HG02623 (cell line): Measurements from ENCODE around the gene CYTH3.
A peak's percentile ranks its signal among the peaks of the same experiment; 100 is the strongest.

Experiments used
- ATAC-seq: cut with Tn5 transposase; IDR thresholded peaks from one replicate; pipeline ENCODE4 v1.9.1; 2021; ENCODE audit warnings: moderate library complexity; ENCODE audit not compliant: unreplicated experiment

CYTH3 gene

GRCh38 chr7:6167587-6168476 is 104.6 kb downstream of the CYTH3 start:
- no peak for ATAC-seq

GRCh38 chr7:6167004-6167551 is 105.3 kb downstream of the CYTH3 start:
- ATAC-seq = no peak

- ATAC-seq = no peak
Observed at GRCh38 chr7:6166443-6166891, 106.0 kb downstream of the CYTH3 start.

GRCh38 chr7:6165521-6166320 is 106.7 kb downstream of the CYTH3 start:
- ATAC-seq = no peak

- ATAC-seq = no peak
Observed at GRCh38 chr7:6165075-6165474, 107.3 kb downstream of the CYTH3 start.

GRCh38 chr7:6164491-6164890 is 107.9 kb downstream of the CYTH3 start:
- no peak for ATAC-seq

- ATAC-seq = no peak
Observed at GRCh38 chr7:6164010-6164409, 108.4 kb downstream of the CYTH3 start.

GRCh38 chr7:6163402-6163801 is 109.0 kb downstream of the CYTH3 start:
- ATAC-seq = no peak

GRCh38 chr7:6162650-6163366 is 109.6 kb downstream of the CYTH3 start:
- no peak for ATAC-seq

- no peak for ATAC-seq
Observed at GRCh38 chr7:6162331-6162620, 110.1 kb downstream of the CYTH3 start.

GRCh38 chr7:6161463-6162330 is 110.7 kb downstream of the CYTH3 start:
- peak; percentile 52 for ATAC-seq

- no peak for ATAC-seq
Observed at GRCh38 chr7:6160191-6160623, 112.2 kb downstream of the CYTH3 start.

GRCh38 chr7:6159524-6160031 is 112.8 kb downstream of the CYTH3 start:
- no peak for ATAC-seq

GRCh38 chr7:6159097-6159483 is 113.3 kb downstream of the CYTH3 start:
- ATAC-seq = no peak

GRCh38 chr7:6158424-6159096 is 113.9 kb downstream of the CYTH3 start:
- no peak for ATAC-seq

GRCh38 chr7:6157685-6158423 is 114.6 kb downstream of the CYTH3 start:
- no peak for ATAC-seq

- no peak for ATAC-seq
Observed at GRCh38 chr7:6156734-6157133, 115.7 kb downstream of the CYTH3 start.

GRCh38 chr7:6155596-6155995 is 116.8 kb downstream of the CYTH3 start:
- no peak for ATAC-seq
